Mesendoderm (in vitro differentiated cells): ENCODE results near the gene ECE1.
A peak's percentile ranks its signal among the peaks of the same experiment; 100 is the strongest.
"Not testable (repeated sequence)": the region's sequence is repeated elsewhere in the genome, so short reads cannot be mapped to it uniquely, and the experiment has no call there.

ENCODE experiments used
- DNase-seq: peaks from one replicate; pipeline ENCODE4 v3.0.0; 2013
- H2AK5ac ChIP-seq: 2 replicates; pipeline ENCODE4 v1.6.1; 2013; ENCODE audit warnings: low read length, inconsistent platforms
- H2BK120ac ChIP-seq: 2 replicates; pipeline ENCODE4 v1.6.1; 2013; ENCODE audit warnings: low read depth, mild to moderate bottlenecking, low read length, moderate library complexity, mixed read lengths
- H2BK15ac ChIP-seq: replicated peaks from 2 replicates; pipeline ENCODE4 v1.6.1; 2013; ENCODE audit warnings: low read depth, mild to moderate bottlenecking, moderate library complexity
- H2BK5ac ChIP-seq: 2 replicates; pipeline ENCODE4 v1.6.1; 2013; ENCODE audit warnings: low read length, inconsistent platforms
- H3K18ac ChIP-seq: 2 replicates; pipeline ENCODE4 v1.6.1; 2013; ENCODE audit warnings: mild to moderate bottlenecking, low read length, mixed read lengths
- H3K23ac ChIP-seq: one replicate; pipeline ENCODE4 v1.6.1; 2013; ENCODE audit warnings: low read length
- H3K27ac ChIP-seq: 2 replicates; pipeline ENCODE4 v1.5.1; 2013; ENCODE audit warnings: low read depth, mild to moderate bottlenecking, inconsistent platforms, low read length, moderate library complexity
- H3K27me3 ChIP-seq: 2 replicates; pipeline ENCODE4 v1.6.1; 2013; ENCODE audit warnings: low read length, control low read depth, mild to moderate bottlenecking, inconsistent platforms; ENCODE audit not compliant: insufficient read depth, poor library complexity
- H3K36me3 ChIP-seq: 2 replicates; pipeline ENCODE4 v1.6.1; 2013; ENCODE audit warnings: low read length, inconsistent platforms; ENCODE audit not compliant: control insufficient read depth, insufficient read depth
- H3K4ac ChIP-seq: one replicate; pipeline ENCODE4 v1.6.1; 2013; ENCODE audit warnings: low read depth, mild to moderate bottlenecking, low read length, moderate library complexity
- H3K4me1 ChIP-seq: 2 replicates; pipeline ENCODE4 v1.6.1; 2013; ENCODE audit warnings: low read depth, low read length, inconsistent platforms; ENCODE audit not compliant: control insufficient read depth
- H3K4me2 ChIP-seq: 2 replicates; pipeline ENCODE4 v1.6.1; 2013; ENCODE audit warnings: low read length
- H3K4me3 ChIP-seq: 2 replicates; pipeline ENCODE4 v1.5.1; 2013; ENCODE audit warnings: mild to moderate bottlenecking, low read length
- H3K56ac ChIP-seq: one replicate; pipeline ENCODE4 v1.6.1; 2013; ENCODE audit warnings: low read length
- H3K79me1 ChIP-seq: 2 replicates; pipeline ENCODE4 v1.6.1; 2013; ENCODE audit warnings: low read length, inconsistent platforms
- H3K79me2 ChIP-seq: 2 replicates; pipeline ENCODE4 v1.6.1; 2013; ENCODE audit warnings: mild to moderate bottlenecking, low read length; ENCODE audit not compliant: control insufficient read depth, insufficient read depth
- H3K9ac ChIP-seq: 2 replicates; pipeline ENCODE4 v1.6.1; 2013; ENCODE audit warnings: low read length, inconsistent platforms
- H4K5ac ChIP-seq: one replicate; pipeline ENCODE4 v1.6.1; 2013; ENCODE audit warnings: low read length
- H4K8ac ChIP-seq: one replicate; pipeline ENCODE4 v1.6.1; 2013; ENCODE audit warnings: low read depth, mild to moderate bottlenecking, control low read depth, low read length, moderate library complexity
- WGBS: extraction: QIAGEN DNeasy Blood & Tissue Kit; methylation state at CpG from one replicate; pipeline ENCODE4 v1.1.7; 2013; ENCODE audit warnings: low lambda C conversion rate, missing lambda C conversion rate; ENCODE audit not compliant: insufficient coverage; ENCODE audit errors: extremely low coverage; 5-methylcytosine and 5-hydroxymethylcytosine counted together

Gene ECE1

DNA sequence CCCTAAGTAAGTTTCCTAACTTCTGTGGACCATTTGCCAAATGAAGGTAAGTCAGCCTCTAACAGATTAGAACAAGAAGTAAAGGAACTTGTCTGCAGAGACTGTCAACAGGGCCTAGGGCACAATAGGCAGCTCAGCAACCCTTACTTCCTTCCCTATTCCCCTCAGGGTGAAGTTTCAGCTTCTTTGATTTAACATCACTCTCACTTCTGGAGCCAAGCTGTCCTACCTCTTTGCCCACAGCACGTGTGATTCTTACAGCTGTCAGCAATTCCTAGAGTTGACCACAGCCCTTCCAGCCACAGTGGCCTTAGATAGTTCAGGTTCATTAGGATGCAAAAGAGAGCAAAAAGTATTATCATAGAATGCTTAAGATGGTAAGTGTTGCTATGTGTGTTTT, 106.0 kb downstream of the ECE1 start:
- DNase-seq: no peak
- H3K4ac ChIP-seq: no peak overlapping the region
- no peak overlapping the region for H3K56ac ChIP-seq
- no peak overlapping the region for H2AK5ac ChIP-seq
- H3K4me1 ChIP-seq: peaks cover 1% of the 10 kb centered on the region
- H4K5ac ChIP-seq: no peak overlapping the region
- H3K27me3 ChIP-seq: no peaks in the 10 kb centered on the region
- H4K8ac ChIP-seq: no peak overlapping the region
- no peaks in the 10 kb centered on the region for H3K79me2 ChIP-seq
- no peaks in the 10 kb centered on the region for H3K36me3 ChIP-seq
- no peak overlapping the region for H3K4me2 ChIP-seq
- H3K18ac ChIP-seq: no peak overlapping the region
- WGBS: no CpG with 5 or more reads among the region's 1 CpG
- H2BK120ac ChIP-seq: no peak overlapping the region
- no peak overlapping the region for H2BK5ac ChIP-seq
- no peak overlapping the region for H3K4me3 ChIP-seq
- no peak overlapping the region for H2BK15ac ChIP-seq
- no peaks in the 10 kb centered on the region for H3K79me1 ChIP-seq
- no peak overlapping the region for H3K9ac ChIP-seq
- H3K23ac ChIP-seq: no peak overlapping the region
- H3K27ac ChIP-seq: no peak overlapping the region

DNA sequence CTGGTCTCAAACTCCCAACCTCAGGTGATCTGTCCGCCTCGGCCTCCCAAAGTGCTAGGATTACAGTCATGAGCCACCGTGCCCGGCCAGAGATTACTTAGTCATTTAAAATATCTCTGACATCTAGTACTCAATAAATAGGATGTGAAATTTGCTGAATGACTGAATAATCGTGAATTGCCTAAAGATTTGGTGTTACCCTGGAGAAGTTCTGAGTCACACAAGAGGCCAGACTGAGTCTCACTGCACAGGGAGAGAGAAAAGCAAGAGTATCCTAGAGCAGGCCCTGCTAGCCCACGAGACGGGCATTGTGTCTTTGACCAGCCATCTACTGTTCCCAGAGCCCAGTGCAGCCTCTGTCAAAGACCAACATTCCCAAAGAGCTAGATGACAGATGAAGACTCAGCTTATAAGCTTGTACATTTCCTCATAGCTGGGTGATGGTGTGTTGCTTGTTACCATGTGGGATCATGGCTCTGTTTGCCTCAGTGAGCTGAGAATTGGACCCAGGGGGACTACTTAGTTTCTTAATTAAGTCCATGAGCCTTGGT, 108.0 kb downstream of the ECE1 start:
- Histone ChIP-seq H3K18ac (no peak overlapping the region), H4K5ac (no peak overlapping the region), H3K56ac (no peak overlapping the region), H3K79me2 (no peaks in the 10 kb centered on the region), H4K8ac (no peak overlapping the region), H3K4me2 (no peak overlapping the region), H3K36me3 (no peaks in the 10 kb centered on the region), H3K27me3 (no peaks in the 10 kb centered on the region), H3K79me1 (no peaks in the 10 kb centered on the region), H2AK5ac (no peak overlapping the region), H3K23ac (no peak overlapping the region), H2BK5ac (no peak overlapping the region), H2BK120ac (no peak overlapping the region), H2BK15ac (no peak overlapping the region), H3K4ac (no peak overlapping the region), H3K4me1 (no peaks in the 10 kb centered on the region), H3K4me3 (no peak overlapping the region), H3K27ac (no peak overlapping the region), H3K9ac (no peak overlapping the region)
- WGBS: no CpG with 5 or more reads among the region's 7 CpGs
- DNase-seq: no peak

DNA sequence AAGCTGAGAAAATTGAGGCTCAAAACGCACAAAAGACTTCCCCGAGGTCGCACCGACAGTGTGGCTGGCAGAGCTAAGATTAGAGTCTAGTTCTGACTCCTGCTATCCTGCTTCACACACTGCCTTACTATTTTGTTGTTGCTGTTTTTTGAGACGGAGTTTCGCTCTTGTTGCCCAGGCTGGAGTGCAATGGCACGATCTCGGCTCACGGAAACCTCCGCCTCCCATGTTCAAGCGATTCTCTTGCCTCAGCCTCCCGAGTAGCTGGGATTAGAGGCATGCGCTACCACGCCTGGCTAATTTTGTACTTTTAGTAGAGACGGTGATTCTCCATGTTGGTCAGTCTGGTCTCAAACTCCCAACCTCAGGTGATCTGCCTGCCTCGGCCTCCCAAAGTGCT, 112.0 kb downstream of the ECE1 start:
- not testable (repeated sequence) for H4K8ac ChIP-seq, H2BK120ac ChIP-seq, H3K18ac ChIP-seq, H4K5ac ChIP-seq, DNase-seq, H2BK5ac ChIP-seq, H3K9ac ChIP-seq, H3K36me3 ChIP-seq, H3K27me3 ChIP-seq, H3K23ac ChIP-seq, H3K27ac ChIP-seq, H3K4me1 ChIP-seq, H3K79me1 ChIP-seq, H3K4me2 ChIP-seq, H3K4me3 ChIP-seq, H3K4ac ChIP-seq, H2AK5ac ChIP-seq, H3K56ac ChIP-seq, H2BK15ac ChIP-seq
- no CpG with 5 or more reads among the region's 16 CpGs for WGBS
- H3K79me2 ChIP-seq: peaks cover 24% of the 10 kb centered on the region

DNA sequence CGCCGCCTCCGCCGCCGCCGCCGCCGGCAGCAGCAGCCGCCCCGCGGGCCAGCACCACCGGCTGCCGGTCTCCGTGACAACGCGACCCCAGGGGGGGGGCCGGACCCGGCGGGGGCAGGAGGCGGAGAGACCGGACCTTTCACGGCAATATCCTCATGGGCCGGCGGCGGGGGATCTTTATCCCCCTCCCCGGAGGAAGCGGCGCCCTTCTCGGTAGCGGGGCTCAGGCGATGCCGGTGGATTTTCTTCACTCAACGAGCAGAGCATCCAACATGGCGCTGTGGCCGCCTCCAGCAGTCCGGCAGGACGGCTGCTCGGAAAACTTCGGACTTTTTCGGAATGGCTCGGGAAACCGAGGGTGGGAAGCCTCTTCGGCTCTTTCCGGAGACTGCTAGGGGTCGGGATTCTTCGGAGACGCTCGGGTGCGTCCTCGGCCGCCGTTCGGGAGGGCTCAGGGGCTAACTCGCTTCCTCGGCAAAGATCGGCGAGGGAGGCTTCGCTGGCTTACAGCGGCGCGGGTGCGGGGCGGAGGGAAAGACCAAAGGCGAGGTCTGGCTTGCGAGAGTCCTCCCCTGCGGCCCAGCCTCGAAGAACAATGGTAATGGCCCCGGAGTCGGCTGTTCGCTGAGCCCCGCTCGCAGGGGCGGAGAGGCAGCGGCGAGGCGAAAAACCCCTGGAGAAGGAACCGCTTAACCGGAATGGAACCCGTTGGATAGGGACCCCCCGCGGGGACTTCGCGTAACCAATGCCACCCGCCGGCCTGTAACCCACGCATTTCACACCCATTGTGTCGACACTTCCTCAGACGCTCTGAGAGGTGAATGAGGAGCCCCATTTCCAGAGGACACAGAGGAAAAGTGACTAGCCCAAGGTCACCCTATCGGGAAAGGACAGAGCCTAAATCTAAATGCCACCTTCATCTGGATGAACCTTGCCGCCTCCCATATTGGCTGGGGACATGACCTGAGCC, 113.4 kb downstream of the ECE1 start, which contains the start of gene EIF4G3:
TSS of gene EIF4G3 (minus strand) at position 312 of the 970 bp plus-strand sequence. CDS start 174,155 bp downstream, outside the sequence.
- H3K27me3 ChIP-seq: no peaks in the 10 kb centered on the region
- no peaks in the 10 kb centered on the region for H3K36me3 ChIP-seq
- H4K5ac ChIP-seq: no peak within 1 kb of the TSS
- peak within 1 kb of the TSS; percentile 97 for H3K27ac ChIP-seq
- H3K79me1 ChIP-seq: peaks cover 2% of the 10 kb centered on the region
- H2BK120ac ChIP-seq: peak within 1 kb of the TSS; percentile 83
- peak within 1 kb of the TSS; percentile 99 for H4K8ac ChIP-seq
- H2BK5ac ChIP-seq: peak within 1 kb of the TSS; percentile 69
- DNase-seq: peak; percentile 99
- peaks cover 34% of the 10 kb centered on the region for H3K79me2 ChIP-seq
- peaks cover 6% of the 10 kb centered on the region for H3K4me1 ChIP-seq
- peak within 1 kb of the TSS; percentile 41 for H3K4ac ChIP-seq
- peak within 1 kb of the TSS; percentile 66 for H3K4me3 ChIP-seq
- H3K9ac ChIP-seq: peak within 1 kb of the TSS; percentile 78
- H3K4me2 ChIP-seq: peak within 1 kb of the TSS; percentile 75
- peak within 1 kb of the TSS; percentile 86 for H3K23ac ChIP-seq
- no CpG with 5 or more reads among the region's 90 CpGs for WGBS
- peak within 1 kb of the TSS; percentile 99 for H3K18ac ChIP-seq
- no peak within 1 kb of the TSS for H2BK15ac ChIP-seq
- peak within 1 kb of the TSS; percentile 87 for H3K56ac ChIP-seq
- H2AK5ac ChIP-seq: no peak within 1 kb of the TSS

DNA sequence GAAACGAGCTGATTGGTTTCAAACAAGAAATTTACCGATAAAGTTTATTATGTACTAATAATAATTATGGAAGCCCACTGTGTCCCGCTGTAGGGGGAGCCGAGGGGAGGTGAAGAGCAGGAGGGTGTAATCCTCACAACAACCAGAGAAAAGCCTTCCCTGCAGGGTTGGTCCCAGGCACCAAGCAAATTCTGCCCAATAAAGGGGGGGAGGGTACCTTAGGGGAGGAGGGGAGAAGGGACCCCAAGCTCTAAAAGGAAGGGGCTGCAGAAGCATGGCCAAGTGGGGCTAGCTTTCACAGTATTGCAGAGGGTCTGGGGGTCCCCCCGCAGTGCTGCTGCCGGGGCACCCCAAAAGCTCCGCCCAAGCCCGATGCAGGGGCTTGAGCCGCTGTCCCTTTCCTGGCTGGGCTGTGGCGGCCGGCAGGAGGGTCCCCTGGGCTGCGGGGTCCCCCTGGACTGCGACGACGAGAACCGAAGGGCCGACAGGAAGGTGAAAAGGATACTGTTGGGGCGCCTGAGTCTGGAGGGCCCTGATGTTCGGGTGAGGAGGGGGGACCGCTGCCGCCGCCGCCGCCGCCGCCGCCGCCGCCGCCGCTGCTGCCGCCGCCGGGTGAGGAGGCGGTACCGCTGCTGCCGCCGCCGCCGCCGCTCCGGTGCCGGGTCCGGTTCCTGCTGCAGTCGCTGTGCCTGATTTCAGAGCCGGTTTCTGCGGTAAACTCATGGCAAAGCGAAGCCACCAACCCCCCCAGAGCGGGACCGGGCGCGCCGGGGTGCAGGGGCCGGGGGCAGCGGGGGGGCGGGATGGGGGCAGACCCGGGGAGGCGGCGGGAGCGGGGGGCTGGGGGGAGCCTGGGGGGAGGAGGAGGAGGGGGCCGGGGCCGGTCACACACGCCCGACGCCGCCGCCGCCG, 114.3 kb downstream of the ECE1 start:
- Histone ChIP-seq H3K9ac (peak overlapping the region; percentile 78), H3K4me3 (peak overlapping the region; percentile 66), H4K5ac (no peak overlapping the region), H3K4me2 (peak overlapping the region; percentile 75), H3K27ac (peak overlapping the region; percentile 97), H3K23ac (peak overlapping the region; percentile 86), H2BK120ac (peak overlapping the region; percentile 83), H2BK15ac (no peak overlapping the region), H3K4me1 (peaks cover 6% of the 10 kb centered on the region), H4K8ac (peak overlapping the region; percentile 99), H2AK5ac (no peak overlapping the region), H3K27me3 (no peaks in the 10 kb centered on the region), H3K56ac (peak overlapping the region; percentile 87), H3K4ac (peak overlapping the region; percentile 41), H2BK5ac (peak overlapping the region; percentile 69), H3K36me3 (no peaks in the 10 kb centered on the region), H3K79me1 (peaks cover 2% of the 10 kb centered on the region), H3K79me2 (peaks cover 40% of the 10 kb centered on the region), H3K18ac (peak overlapping the region; percentile 99)
- DNase-seq: peak; percentile 78
- WGBS: no CpG with 5 or more reads among the region's 69 CpGs
